ENCODE results near the gene ETFB.

ETFB gene

DNA sequence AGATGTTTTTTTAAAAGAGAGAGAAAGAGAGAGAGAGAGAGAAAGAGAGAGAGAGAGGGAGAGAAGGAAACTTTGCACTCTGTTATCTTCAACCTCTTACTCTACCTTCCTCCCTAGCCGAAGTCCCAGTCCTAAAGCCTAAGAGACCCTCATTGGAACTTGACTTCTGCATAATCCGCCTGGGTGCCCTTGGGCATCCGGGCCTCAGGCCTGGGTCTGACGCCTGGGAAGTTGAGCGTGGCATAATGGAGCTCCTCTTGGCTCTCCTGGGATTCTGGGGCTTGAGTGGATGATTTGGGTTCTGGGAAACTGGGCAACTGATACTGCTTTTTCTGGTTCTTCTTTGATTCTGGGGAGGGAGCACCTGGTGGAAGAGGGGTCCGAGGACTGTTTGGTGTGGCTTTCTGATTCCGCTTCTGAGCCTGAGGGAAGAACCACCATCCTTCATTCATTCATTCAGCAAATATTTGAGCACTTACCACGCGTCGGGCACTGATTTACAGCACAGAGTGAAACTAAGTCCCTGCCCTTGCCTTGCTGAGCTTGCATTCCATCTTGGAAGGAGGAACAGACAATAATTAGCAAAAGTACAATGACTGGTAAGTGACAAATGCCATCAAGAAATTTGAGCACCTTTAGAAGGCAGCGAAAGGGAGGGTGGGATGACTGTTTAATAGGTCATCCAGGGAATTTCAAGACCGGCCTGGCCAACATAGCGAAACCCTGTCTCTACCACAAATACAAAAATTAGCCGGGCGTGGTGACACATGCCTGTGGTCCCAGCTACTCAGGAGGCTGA is 45.0 kb upstream of the ETFB start:
- Histone ChIP-seq H3K36me3 (ENCODE audit: control insufficient read depth in 2 of 2, insufficient read depth in 1 of 2, low read length in 2 of 2) (no peaks in the 10 kb centered on the region), H3K9me3 (ENCODE audit: control insufficient read depth, insufficient read depth, low read depth, low read length) (no peaks in the 10 kb centered on the region), H3K27ac (ENCODE audit: extremely low read depth, low read depth, low read length) (no peak overlapping the region), H3K4me1 (ENCODE audit: control insufficient read depth, insufficient read depth, low read length) (no peaks in the 10 kb centered on the region), H3K4me3 (ENCODE audit: low read depth, low read length) (no peak overlapping the region)
- CTCF ChIA-PET = interaction anchor here (0.6 to 1.5 kb wide), 5 partner anchors 10 to 249 kb away, joined by 3 to 6 read pairs (median 3); no protein-coding TSS in a partner anchor
- POLR2A ChIA-PET = no interaction called here
- TF ChIP-seq GLI4 (tag by site-specific recombination; IDR thresholded peaks at IDR 0.05) = no peak
- TF ChIP-seq ZNF596 (tag by site-specific recombination; IDR thresholded peaks at IDR 0.05) = peak; percentile 69
- TF ChIP-seq ZNF624 (tag by site-specific recombination; IDR thresholded peaks at IDR 0.05) = no peak
- TF ChIP-seq ZNF341 (tag by site-specific recombination; IDR thresholded peaks at IDR 0.05; ENCODE audit: low read depth) = no peak
- TF ChIP-seq ZNF610 (tag by site-specific recombination; IDR thresholded peaks at IDR 0.05; ENCODE audit: borderline replicate concordance) = no peak
- TF ChIP-seq, protein P1, sequence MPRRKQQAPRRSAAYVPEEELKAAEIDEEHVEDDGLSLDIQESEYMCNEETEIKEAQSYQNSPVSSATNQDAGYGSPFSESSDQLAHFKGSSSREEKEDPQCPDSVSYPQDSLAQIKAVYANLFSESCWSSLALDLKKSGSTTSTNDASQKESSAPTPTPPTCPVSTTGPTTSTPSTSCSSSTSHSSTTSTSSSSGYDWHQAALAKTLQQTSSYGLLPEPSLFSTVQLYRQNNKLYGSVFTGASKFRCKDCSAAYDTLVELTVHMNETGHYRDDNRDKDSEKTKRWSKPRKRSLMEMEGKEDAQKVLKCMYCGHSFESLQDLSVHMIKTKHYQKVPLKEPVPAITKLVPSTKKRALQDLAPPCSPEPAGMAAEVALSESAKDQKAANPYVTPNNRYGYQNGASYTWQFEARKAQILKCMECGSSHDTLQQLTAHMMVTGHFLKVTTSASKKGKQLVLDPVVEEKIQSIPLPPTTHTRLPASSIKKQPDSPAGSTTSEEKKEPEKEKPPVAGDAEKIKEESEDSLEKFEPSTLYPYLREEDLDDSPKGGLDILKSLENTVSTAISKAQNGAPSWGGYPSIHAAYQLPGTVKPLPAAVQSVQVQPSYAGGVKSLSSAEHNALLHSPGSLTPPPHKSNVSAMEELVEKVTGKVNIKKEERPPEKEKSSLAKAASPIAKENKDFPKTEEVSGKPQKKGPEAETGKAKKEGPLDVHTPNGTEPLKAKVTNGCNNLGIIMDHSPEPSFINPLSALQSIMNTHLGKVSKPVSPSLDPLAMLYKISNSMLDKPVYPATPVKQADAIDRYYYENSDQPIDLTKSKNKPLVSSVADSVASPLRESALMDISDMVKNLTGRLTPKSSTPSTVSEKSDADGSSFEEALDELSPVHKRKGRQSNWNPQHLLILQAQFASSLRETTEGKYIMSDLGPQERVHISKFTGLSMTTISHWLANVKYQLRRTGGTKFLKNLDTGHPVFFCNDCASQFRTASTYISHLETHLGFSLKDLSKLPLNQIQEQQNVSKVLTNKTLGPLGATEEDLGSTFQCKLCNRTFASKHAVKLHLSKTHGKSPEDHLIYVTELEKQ (tag by site-specific recombination; IDR thresholded peaks at IDR 0.05; ENCODE audit: borderline replicate concordance) = no peak
- no peak for TF ChIP-seq ZNF146 (tag by site-specific recombination; IDR thresholded peaks at IDR 0.05)

DNA sequence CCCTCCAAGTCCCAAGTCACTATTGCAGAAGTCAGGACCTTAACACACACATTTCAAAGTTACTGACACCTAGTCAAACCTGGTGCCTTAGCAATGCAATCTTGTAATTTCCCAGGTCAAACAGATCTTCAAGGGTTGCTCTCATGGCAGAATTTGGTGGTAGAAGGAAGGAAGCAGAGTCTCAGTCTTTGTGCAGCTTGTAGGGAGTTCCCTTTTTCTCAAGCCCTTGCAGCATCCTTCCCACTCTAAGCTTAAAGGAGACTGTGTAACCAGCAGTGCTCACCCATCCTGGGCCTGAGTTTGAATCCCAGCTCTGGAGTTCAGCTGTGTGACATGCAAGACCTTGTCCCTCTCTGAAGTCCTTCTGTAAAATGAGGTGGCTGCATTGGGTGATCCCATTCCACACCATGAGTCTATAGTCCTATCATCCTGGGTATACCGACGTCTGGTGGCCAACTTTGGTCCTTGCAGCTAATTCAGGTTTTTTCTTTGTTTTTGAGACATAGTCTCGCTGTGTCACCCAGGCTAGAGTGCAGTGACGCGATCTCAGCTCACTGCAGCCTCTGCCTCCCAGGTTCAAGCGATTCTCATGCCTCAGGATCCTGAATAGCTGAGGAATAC is 41.4 kb upstream of the ETFB start:
- TF ChIP-seq MEIS1 (CRISPR knock-in tag; IDR thresholded peaks at IDR 0.05; ENCODE audit: borderline replicate concordance) (no peak), ZNF837 (tag by site-specific recombination; IDR thresholded peaks at IDR 0.05) (no peak), ZNF366 (tag by site-specific recombination; conservative IDR thresholded peaks at IDR 0.05) (no peak), ZNF654 (tag by site-specific recombination; IDR thresholded peaks at IDR 0.05; ENCODE audit: low read depth) (peak; percentile 27), ZNF768 (tag by site-specific recombination; IDR thresholded peaks at IDR 0.05) (peak; percentile 61; the same call in 1 of the 2 replicates), ZNF416 (tag by site-specific recombination; IDR thresholded peaks at IDR 0.05) (no peak), ZNF521 (tag by site-specific recombination; IDR thresholded peaks at IDR 0.05) (no peak)
- TF ChIP-seq, protein P2, sequence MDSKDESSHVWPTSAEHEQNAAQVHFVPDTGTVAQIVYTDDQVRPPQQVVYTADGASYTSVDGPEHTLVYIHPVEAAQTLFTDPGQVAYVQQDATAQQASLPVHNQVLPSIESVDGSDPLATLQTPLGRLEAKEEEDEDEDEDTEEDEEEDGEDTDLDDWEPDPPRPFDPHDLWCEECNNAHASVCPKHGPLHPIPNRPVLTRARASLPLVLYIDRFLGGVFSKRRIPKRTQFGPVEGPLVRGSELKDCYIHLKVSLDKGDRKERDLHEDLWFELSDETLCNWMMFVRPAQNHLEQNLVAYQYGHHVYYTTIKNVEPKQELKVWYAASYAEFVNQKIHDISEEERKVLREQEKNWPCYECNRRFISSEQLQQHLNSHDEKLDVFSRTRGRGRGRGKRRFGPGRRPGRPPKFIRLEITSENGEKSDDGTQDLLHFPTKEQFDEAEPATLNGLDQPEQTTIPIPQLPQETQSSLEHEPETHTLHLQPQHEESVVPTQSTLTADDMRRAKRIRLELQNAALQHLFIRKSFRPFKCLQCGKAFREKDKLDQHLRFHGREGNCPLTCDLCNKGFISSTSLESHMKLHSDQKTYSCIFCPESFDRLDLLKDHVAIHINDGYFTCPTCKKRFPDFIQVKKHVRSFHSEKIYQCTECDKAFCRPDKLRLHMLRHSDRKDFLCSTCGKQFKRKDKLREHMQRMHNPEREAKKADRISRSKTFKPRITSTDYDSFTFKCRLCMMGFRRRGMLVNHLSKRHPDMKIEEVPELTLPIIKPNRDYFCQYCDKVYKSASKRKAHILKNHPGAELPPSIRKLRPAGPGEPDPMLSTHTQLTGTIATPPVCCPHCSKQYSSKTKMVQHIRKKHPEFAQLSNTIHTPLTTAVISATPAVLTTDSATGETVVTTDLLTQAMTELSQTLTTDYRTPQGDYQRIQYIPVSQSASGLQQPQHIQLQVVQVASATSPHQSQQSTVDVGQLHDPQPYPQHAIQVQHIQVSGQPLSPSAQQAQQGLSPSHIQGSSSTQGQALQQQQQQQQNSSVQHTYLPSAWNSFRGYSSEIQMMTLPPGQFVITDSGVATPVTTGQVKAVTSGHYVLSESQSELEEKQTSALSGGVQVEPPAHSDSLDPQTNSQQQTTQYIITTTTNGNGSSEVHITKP (tag by site-specific recombination; IDR thresholded peaks at IDR 0.05) = peak; percentile 43; the same call in 1 of the 2 replicates
- TF ChIP-seq, protein P3, sequence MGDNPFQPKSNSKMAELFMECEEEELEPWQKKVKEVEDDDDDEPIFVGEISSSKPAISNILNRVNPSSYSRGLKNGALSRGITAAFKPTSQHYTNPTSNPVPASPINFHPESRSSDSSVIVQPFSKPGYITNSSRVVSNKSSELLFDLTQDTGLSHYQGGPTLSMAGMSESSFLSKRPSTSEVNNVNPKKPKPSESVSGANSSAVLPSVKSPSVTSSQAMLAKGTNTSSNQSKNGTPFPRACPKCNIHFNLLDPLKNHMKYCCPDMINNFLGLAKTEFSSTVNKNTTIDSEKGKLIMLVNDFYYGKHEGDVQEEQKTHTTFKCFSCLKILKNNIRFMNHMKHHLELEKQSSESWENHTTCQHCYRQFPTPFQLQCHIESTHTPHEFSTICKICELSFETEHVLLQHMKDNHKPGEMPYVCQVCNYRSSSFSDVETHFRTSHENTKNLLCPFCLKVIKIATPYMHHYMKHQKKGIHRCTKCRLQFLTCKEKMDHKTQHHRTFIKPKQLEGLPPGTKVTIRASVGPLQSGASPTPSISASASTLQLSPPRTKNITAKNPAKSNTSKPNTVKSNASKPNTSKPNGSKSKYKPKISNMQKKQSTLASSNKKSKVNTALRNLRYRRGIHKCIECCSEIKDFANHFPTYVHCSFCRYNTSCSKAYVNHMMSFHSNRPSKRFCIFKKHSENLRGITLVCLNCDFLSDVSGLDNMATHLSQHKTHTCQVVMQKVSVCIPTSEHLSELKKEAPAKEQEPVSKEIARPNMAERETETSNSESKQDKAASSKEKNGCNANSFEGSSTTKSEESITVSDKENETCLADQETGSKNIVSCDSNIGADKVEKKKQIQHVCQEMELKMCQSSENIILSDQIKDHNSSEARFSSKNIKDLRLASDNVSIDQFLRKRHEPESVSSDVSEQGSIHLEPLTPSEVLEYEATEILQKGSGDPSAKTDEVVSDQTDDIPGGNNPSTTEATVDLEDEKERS (tag by site-specific recombination; IDR thresholded peaks at IDR 0.05) = no peak
- TF ChIP-seq, protein P4, sequence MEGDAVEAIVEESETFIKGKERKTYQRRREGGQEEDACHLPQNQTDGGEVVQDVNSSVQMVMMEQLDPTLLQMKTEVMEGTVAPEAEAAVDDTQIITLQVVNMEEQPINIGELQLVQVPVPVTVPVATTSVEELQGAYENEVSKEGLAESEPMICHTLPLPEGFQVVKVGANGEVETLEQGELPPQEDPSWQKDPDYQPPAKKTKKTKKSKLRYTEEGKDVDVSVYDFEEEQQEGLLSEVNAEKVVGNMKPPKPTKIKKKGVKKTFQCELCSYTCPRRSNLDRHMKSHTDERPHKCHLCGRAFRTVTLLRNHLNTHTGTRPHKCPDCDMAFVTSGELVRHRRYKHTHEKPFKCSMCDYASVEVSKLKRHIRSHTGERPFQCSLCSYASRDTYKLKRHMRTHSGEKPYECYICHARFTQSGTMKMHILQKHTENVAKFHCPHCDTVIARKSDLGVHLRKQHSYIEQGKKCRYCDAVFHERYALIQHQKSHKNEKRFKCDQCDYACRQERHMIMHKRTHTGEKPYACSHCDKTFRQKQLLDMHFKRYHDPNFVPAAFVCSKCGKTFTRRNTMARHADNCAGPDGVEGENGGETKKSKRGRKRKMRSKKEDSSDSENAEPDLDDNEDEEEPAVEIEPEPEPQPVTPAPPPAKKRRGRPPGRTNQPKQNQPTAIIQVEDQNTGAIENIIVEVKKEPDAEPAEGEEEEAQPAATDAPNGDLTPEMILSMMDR (tag by site-specific recombination; IDR thresholded peaks at IDR 0.05) = peak; percentile 39; the same call in 1 of the 2 replicates
- H3K9me3 ChIP-seq (ENCODE audit: control insufficient read depth, insufficient read depth, low read depth, low read length) = no peaks in the 10 kb centered on the region
- CTCF ChIA-PET = interaction anchor here (0.7 to 2.8 kb wide), 18 partner anchors 9 to 634 kb away, joined by 3 to 22 read pairs (median 6); partner anchors contain the start of genes SIGLEC10 and VSIG10L
- no peak overlapping the region for H3K4me3 ChIP-seq (ENCODE audit: low read depth, low read length)
- H3K36me3 ChIP-seq (ENCODE audit: control insufficient read depth in 2 of 2, insufficient read depth in 1 of 2, low read length in 2 of 2) = no peaks in the 10 kb centered on the region
- no peak overlapping the region for H3K27ac ChIP-seq (ENCODE audit: extremely low read depth, low read depth, low read length)
- POLR2A ChIA-PET = interaction anchor here (0.7 kb wide), 1 partner anchor 14 kb away, joined by 3 read pairs; no protein-coding TSS in a partner anchor
- no peaks in the 10 kb centered on the region for H3K4me1 ChIP-seq (ENCODE audit: control insufficient read depth, insufficient read depth, low read length)

Data from HEK293 (cell line).